ENCODE data around the gene SLC7A4.

The SLC7A4 gene

DNA sequence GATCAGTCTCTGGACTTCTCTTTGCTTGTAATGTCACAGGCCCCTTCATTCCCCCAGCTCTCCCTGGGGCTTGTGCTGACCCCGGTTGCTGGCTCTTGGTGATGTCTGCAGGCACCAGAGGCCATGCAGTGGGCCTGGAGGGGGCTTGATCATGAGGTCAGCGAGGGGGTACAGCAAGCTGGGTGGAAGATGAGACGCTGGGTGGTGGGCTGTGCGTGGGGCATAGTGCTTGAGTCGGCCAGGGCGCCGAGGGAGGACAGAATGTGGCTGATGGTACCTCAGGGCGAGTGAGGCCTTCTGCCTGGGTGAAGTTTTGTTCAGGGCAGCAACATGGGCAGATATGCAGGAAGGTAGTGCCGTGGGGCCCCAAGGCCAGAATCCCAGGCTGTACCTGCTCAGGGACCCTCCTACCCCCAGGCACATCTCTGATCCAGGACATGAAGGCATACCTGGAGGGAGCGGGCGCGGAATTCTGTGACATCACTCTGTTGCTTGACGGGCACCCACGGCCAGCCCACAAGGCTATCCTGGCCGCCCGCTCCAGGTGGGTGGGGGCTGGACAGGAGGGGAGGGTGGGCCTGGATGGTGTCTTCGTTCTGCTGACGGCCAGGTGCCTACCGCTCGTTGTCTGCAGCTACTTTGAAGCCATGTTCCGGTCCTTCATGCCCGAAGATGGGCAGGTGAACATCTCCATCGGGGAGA lies 36.9 kb downstream of the SLC7A4 start:
- DNase-seq: no peak

GRCh38 chr22:20994902-20995241 lies 37.5 kb downstream of the SLC7A4 start:
- no peak for DNase-seq

DNA sequence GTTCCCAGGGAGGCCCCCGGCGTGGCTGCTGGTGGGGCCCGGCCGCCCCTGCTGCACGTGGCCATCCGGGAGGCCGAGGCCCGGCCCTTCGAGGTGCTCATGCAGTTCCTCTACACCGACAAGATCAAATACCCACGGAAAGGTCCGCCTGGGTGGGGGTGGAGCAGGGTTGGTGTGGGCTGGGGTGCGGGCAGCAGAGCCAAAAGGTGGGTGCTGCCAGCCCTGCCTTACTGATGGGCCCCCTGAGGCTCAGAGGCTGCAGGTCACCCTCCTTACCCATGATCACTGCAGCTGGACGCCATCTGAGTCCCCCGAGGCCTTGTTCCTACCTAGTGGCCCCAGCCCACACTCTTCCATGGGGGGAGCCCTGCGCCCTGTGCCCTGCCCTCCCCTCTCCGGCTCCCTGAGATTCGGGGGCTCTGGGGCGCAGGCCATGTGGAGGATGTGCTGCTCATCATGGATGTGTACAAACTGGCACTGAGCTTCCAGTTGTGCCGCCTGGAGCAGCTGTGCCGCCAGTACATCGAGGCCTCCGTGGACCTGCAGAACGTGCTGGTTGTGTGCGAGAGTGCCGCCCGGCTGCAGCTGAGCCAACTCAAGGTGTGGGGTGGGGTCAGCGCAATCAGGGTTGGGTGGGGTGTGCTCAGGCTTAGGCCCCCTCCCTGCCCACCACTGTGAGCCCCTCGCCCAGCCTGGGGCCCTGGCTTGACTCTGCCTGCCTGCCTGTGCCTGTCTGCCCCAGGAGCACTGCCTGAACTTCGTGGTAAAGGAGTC lies 38.0 kb downstream of the SLC7A4 start:
- DNase-seq: no peak

DNA sequence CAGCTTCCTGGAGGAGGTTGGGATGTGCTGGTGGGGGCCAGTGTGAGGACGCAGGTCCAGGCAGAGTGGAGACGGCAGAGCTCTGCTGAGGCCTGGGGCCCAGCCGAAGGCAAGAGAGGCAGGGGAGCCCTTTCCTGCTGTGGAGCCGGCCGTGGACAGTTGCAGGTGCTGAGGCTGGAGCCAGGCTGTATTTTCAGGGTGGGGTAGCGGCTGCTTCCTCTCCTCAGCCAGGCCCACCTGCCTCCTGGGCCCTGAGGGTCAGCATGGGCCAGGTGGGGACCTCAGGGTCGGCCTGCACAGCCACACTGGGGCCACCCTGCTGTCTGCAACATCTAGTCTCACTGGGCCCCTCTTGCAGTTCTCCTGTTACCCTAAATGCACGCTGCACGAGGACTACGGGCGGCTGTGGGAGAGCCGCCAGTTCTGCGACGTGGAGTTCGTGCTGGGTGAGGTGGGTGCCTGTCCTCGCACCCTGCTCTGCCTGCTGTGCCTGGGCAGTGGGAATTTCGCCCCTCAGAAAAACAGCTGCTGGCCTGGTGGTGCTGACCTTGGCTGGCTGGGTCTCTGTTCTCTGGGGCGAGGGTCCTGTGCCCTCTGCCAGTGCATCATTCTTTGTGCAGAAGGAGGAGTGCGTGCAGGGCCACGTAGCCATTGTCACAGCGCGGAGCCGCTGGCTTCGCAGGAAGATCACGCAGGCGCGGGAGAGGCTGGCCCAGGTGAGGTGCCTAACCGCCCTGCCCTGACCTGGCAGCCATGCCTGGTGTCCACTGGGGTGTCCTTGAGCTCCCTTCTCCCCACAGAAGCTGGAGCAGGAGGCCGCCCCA lies 38.8 kb downstream of the SLC7A4 start:
- DNase-seq: no peak

- DNase-seq: no peak
Observed at GRCh38 chr22:20992456-20993303, 39.7 kb downstream of the SLC7A4 start.

GRCh38 chr22:20992056-20992442 lies 40.3 kb downstream of the SLC7A4 start:
- no peak for DNase-seq

GRCh38 chr22:20991252-20992055 lies 40.9 kb downstream of the SLC7A4 start:
- no peak for DNase-seq

GRCh38 chr22:20990184-20991180 lies 41.9 kb downstream of the SLC7A4 start:
- DNase-seq: no peak

- peak; percentile 7 for DNase-seq
Observed at GRCh38 chr22:20989323-20990138, 42.8 kb downstream of the SLC7A4 start.

GRCh38 chr22:20988573-20989322 lies 43.6 kb downstream of the SLC7A4 start:
- no peak for DNase-seq

- DNase-seq: no peak
Observed at GRCh38 chr22:20987375-20987774, 45.0 kb downstream of the SLC7A4 start.

GRCh38 chr22:20986365-20986764 lies 46.0 kb downstream of the SLC7A4 start:
- no peak for DNase-seq

- DNase-seq: no peak
Observed at GRCh38 chr22:20985720-20986119, 46.6 kb downstream of the SLC7A4 start.

- no peak for DNase-seq
Observed at GRCh38 chr22:20983081-20983771, 49.1 kb downstream of the SLC7A4 start.

- DNase-seq: no peak
Observed at GRCh38 chr22:20982563-20982882, 49.8 kb downstream of the SLC7A4 start.

GRCh38 chr22:20981787-20982562 lies 50.4 kb downstream of the SLC7A4 start, which contains the start of gene LZTR1:
TSS of gene LZTR1 (plus strand) at chr22:20982297. CDS start at chr22:20982372, 75 bp downstream.
- DNase-seq: peak; percentile 37

GRCh38 chr22:20980938-20981722 lies 51.2 kb downstream of the SLC7A4 start:
- DNase-seq: no peak
